Measurements from ENCODE around the gene HNRNPA2B1. TPM values are rescaled to one million over a fixed set of nuclear protein-coding genes. Genes with fewer than 3 reads are reported as not detected.

HNRNPA2B1 gene
- total RNA-seq, 1 donor from 2014 or later, result 685 TPM

GRCh38 chr7:26170663-26171062 is 29.9 kb downstream of the HNRNPA2B1 start:
- H3K9me3 Mint-ChIP-seq (ENCODE audit: unreplicated experiment), result peaks cover 2% of the 10 kb centered on the region
- no peak for DNase-seq
- no peak for TF ChIP-seq CTCF (IDR thresholded peaks at IDR 0.05; ENCODE audit: partially characterized antibody, unreplicated experiment)
- peaks cover 4% of the 10 kb centered on the region for H3K36me3 Mint-ChIP-seq (ENCODE audit: unreplicated experiment)
- peaks cover 2% of the 10 kb centered on the region for H3K27me3 Mint-ChIP-seq (ENCODE audit: unreplicated experiment)
- no peak overlapping the region for H3K4me3 Mint-ChIP-seq (ENCODE audit: unreplicated experiment)
- H3K4me1 Mint-ChIP-seq (ENCODE audit: low read depth, unreplicated experiment), result no peaks in the 10 kb centered on the region
- H3K27ac Mint-ChIP-seq (ENCODE audit: unreplicated experiment), result no peak overlapping the region

- no peaks in the 10 kb centered on the region for H3K4me1 Mint-ChIP-seq (ENCODE audit: low read depth, unreplicated experiment)
- H3K36me3 Mint-ChIP-seq (ENCODE audit: unreplicated experiment), result peaks cover 4% of the 10 kb centered on the region
- no peak for TF ChIP-seq CTCF (IDR thresholded peaks at IDR 0.05; ENCODE audit: partially characterized antibody, unreplicated experiment)
- no peak overlapping the region for H3K27ac Mint-ChIP-seq (ENCODE audit: unreplicated experiment)
- H3K9me3 Mint-ChIP-seq (ENCODE audit: unreplicated experiment), result peaks cover 2% of the 10 kb centered on the region
- no peak for DNase-seq
- H3K4me3 Mint-ChIP-seq (ENCODE audit: unreplicated experiment), result no peak overlapping the region
- peaks cover under 1% of the 10 kb centered on the region for H3K27me3 Mint-ChIP-seq (ENCODE audit: unreplicated experiment)
These were observed 31.3 kb downstream of the HNRNPA2B1 start for GRCh38 chr7:26169271-26169670.

- Mint-ChIP-seq H3K27ac (ENCODE audit: unreplicated experiment) (no peak overlapping the region), H3K4me3 (ENCODE audit: unreplicated experiment) (no peak overlapping the region), H3K27me3 (ENCODE audit: unreplicated experiment) (no peaks in the 10 kb centered on the region), H3K9me3 (ENCODE audit: unreplicated experiment) (peaks cover 4% of the 10 kb centered on the region), H3K36me3 (ENCODE audit: unreplicated experiment) (peaks cover 4% of the 10 kb centered on the region), H3K4me1 (ENCODE audit: low read depth, unreplicated experiment) (no peaks in the 10 kb centered on the region)
- peak; percentile 25 for TF ChIP-seq CTCF (IDR thresholded peaks at IDR 0.05; ENCODE audit: partially characterized antibody, unreplicated experiment)
- no peak for DNase-seq
These were observed 32.0 kb downstream of the HNRNPA2B1 start for GRCh38 chr7:26168458-26169023.

- H3K27me3 Mint-ChIP-seq (ENCODE audit: unreplicated experiment), result no peaks in the 10 kb centered on the region
- peaks cover 4% of the 10 kb centered on the region for H3K36me3 Mint-ChIP-seq (ENCODE audit: unreplicated experiment)
- no peak for TF ChIP-seq CTCF (IDR thresholded peaks at IDR 0.05; ENCODE audit: partially characterized antibody, unreplicated experiment)
- DNase-seq, result no peak
- H3K27ac Mint-ChIP-seq (ENCODE audit: unreplicated experiment), result no peak overlapping the region
- no peaks in the 10 kb centered on the region for H3K4me1 Mint-ChIP-seq (ENCODE audit: low read depth, unreplicated experiment)
- no peak overlapping the region for H3K4me3 Mint-ChIP-seq (ENCODE audit: unreplicated experiment)
- H3K9me3 Mint-ChIP-seq (ENCODE audit: unreplicated experiment), result peaks cover 6% of the 10 kb centered on the region
These were observed 33.1 kb downstream of the HNRNPA2B1 start for GRCh38 chr7:26167303-26167934.

- no peaks in the 10 kb centered on the region for H3K27me3 Mint-ChIP-seq (ENCODE audit: unreplicated experiment)
- H3K27ac Mint-ChIP-seq (ENCODE audit: unreplicated experiment), result no peak overlapping the region
- peaks cover 6% of the 10 kb centered on the region for H3K9me3 Mint-ChIP-seq (ENCODE audit: unreplicated experiment)
- no peaks in the 10 kb centered on the region for H3K4me1 Mint-ChIP-seq (ENCODE audit: low read depth, unreplicated experiment)
- no peaks in the 10 kb centered on the region for H3K36me3 Mint-ChIP-seq (ENCODE audit: unreplicated experiment)
- no peak for DNase-seq
- H3K4me3 Mint-ChIP-seq (ENCODE audit: unreplicated experiment), result no peak overlapping the region
- TF ChIP-seq CTCF (IDR thresholded peaks at IDR 0.05; ENCODE audit: partially characterized antibody, unreplicated experiment), result no peak
These were observed 33.8 kb downstream of the HNRNPA2B1 start for GRCh38 chr7:26166684-26167266.

All from glutamatergic neuron (in vitro differentiated cells).